Calu3 (cell line): Measurements from ENCODE around the gene SLCO2B1. TPM values are rescaled to one million over a fixed set of nuclear protein-coding genes. Genes with fewer than 3 reads are reported as not detected.

Source experiments
- BruUV-seq: library from RNA; stranded (reverse); fragments of 400-500 nt; replicated peaks from 2 replicates; lab custom pipeline; 2021; lab: Mats Ljungman, UMichigan
- CTCF ChIA-PET: fragments of 300-600 bp; sonication (Branson Sonifier 250); formaldehyde crosslinking; loops from one replicate; lab custom pipeline; 2022; ENCODE audit warnings: antibody characterized with exemption; lab: Charles Lee
- DNase-seq: peaks from one replicate; pipeline ENCODE4 v3.0.0; 2022
- H3K27ac Mint-ChIP-seq: one replicate; pipeline ENCODE4 v1.8.0; 2022; ENCODE audit warnings: mixed read lengths; ENCODE audit not compliant: unreplicated experiment
- H3K27me3 Mint-ChIP-seq: one replicate; pipeline ENCODE4 v1.8.0; 2022; ENCODE audit warnings: mixed read lengths; ENCODE audit not compliant: unreplicated experiment
- H3K36me3 Mint-ChIP-seq: one replicate; pipeline ENCODE4 v1.8.0; 2022; ENCODE audit warnings: mild to moderate bottlenecking, moderate library complexity, mixed read lengths; ENCODE audit not compliant: insufficient read depth, unreplicated experiment
- H3K4me1 Mint-ChIP-seq: one replicate; pipeline ENCODE4 v1.8.0; 2022; ENCODE audit warnings: mild to moderate bottlenecking, low read depth, mixed read lengths; ENCODE audit not compliant: unreplicated experiment
- H3K4me3 Mint-ChIP-seq: one replicate; pipeline ENCODE4 v1.8.0; 2022; ENCODE audit warnings: mild to moderate bottlenecking, low read depth, moderate library complexity, mixed read lengths; ENCODE audit not compliant: unreplicated experiment
- H3K9me3 Mint-ChIP-seq: one replicate; pipeline ENCODE4 v1.8.0; 2022; ENCODE audit warnings: low read depth, mixed read lengths; ENCODE audit not compliant: unreplicated experiment
- intact Hi-C: fragments of 100-400 bp; cut with micrococcal nuclease; formaldehyde crosslinking; loops from one replicate; pipeline ENCODE4 v1.10.0; 2022; ENCODE audit not compliant: unreplicated experiment
- total RNA-seq: library from RNA; stranded (reverse); gene quantifications from 2 replicates; pipeline ENCODE4 v1.2.3, GENCODE V29; 2022
- TF ChIP-seq, protein P1 (sequence below): fragments of 200-600 bp; IDR thresholded peaks from one replicate; pipeline ENCODE4 v1.8.0; 2022; ENCODE audit warnings: antibody characterized with exemption; ENCODE audit not compliant: unreplicated experiment

SLCO2B1 gene
- total RNA-seq, 1 experiment from 2014 or later = 0.31 TPM

DNA sequence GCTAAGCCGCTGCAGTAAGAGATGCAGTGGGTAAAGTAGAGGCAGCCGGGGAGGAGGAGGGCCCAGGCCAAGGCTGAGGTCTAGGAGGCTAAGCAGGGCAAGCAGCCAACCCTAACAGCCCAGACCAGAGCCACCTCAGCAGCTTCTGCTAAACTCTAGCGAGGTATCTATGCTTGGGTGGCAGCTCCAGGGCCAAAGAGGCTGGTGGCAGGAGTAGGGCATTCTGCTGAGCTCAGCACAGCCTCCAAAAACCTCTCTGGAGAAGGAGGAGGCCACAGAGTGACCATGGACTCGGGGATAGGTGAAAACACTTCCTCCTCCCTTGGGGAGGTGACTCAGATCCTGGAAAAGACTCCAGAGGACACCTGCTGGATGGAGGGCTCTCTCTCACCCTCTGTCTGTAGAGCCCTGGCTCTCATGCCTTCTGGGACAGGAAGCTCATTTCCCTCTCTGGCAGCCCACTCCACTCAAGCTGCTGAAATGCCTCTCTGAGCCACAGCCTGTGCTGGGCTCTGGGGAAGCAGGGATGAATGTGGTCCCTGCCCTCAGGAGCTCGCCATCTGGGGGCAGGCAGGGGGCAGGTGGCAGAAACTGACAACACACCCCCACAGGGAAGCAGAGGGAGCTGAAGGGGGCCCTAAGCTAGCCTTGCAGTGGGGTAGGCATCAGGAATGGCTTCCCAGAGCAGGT lies 73.2 kb downstream of the SLCO2B1 start:
- no peak for DNase-seq
- CTCF ChIA-PET = interaction anchor here (0.7 to 1.4 kb wide), 4 partner anchors 10 to 294 kb away, joined by 3 to 5 read pairs (median 4); no protein-coding TSS in a partner anchor
- TF ChIP-seq, protein P1, sequence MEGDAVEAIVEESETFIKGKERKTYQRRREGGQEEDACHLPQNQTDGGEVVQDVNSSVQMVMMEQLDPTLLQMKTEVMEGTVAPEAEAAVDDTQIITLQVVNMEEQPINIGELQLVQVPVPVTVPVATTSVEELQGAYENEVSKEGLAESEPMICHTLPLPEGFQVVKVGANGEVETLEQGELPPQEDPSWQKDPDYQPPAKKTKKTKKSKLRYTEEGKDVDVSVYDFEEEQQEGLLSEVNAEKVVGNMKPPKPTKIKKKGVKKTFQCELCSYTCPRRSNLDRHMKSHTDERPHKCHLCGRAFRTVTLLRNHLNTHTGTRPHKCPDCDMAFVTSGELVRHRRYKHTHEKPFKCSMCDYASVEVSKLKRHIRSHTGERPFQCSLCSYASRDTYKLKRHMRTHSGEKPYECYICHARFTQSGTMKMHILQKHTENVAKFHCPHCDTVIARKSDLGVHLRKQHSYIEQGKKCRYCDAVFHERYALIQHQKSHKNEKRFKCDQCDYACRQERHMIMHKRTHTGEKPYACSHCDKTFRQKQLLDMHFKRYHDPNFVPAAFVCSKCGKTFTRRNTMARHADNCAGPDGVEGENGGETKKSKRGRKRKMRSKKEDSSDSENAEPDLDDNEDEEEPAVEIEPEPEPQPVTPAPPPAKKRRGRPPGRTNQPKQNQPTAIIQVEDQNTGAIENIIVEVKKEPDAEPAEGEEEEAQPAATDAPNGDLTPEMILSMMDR = no peak
- no peak overlapping the region for H3K4me3 Mint-ChIP-seq
- no peaks in the 10 kb centered on the region for H3K36me3 Mint-ChIP-seq
- H3K27me3 Mint-ChIP-seq = peaks cover 55% of the 10 kb centered on the region
- BruUV-seq = no TSS peak
- intact Hi-C loops = no loop called here
- no peaks in the 10 kb centered on the region for H3K4me1 Mint-ChIP-seq
- no peaks in the 10 kb centered on the region for H3K9me3 Mint-ChIP-seq
- H3K27ac Mint-ChIP-seq = no peak overlapping the region

DNA sequence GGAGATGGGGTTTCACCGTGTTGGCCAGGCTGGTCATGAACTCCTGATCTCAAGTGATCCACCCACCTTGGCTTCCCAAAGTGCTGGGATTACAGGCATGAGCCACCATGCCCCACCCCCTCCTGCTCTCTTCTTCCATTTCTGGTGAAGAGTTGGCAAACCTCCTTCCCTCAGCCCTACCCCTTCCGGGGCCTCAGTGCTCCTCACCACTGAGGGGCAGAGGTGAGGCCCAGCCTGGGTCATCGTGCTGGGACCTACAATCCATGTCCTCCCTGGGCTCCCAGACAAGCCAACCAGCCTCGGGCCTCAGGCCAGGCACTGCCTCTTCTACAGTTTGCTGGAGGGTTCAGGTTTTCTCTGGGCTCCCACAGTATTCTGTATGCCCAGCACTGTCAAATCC lies 74.9 kb downstream of the SLCO2B1 start:
- Mint-ChIP-seq H3K4me1 (no peaks in the 10 kb centered on the region), H3K36me3 (no peaks in the 10 kb centered on the region), H3K27ac (no peak overlapping the region), H3K27me3 (peaks cover 59% of the 10 kb centered on the region), H3K4me3 (no peak overlapping the region), H3K9me3 (no peaks in the 10 kb centered on the region)
- TF ChIP-seq, protein P1 = no peak
- no peak for DNase-seq
- CTCF ChIA-PET = no interaction called here
- BruUV-seq = no TSS peak
- intact Hi-C loops = no loop called here

DNA sequence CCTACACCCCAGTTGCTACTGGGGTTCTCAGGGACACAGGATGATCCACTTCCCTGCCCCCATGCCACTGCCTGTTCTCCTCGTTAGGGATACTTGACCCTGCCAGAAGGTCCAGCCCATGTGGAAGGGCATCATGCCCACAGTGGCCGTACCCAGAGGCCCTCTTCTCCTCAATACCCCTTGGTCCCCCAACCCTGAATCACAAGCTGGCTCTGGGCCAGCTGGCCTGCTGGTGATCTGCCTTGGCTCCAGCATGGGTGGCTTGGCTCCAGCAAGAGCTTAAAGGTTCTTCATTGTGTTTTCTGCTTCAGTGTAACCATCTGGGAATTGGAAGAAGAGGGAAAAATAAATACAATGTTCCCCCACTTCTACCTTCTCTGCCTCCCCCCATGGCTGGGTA lies 78.6 kb downstream of the SLCO2B1 start:
- H3K4me1 Mint-ChIP-seq = no peaks in the 10 kb centered on the region
- peaks cover 3% of the 10 kb centered on the region for H3K9me3 Mint-ChIP-seq
- DNase-seq = no peak
- intact Hi-C loops = no loop called here
- no peak overlapping the region for H3K4me3 Mint-ChIP-seq
- no peak overlapping the region for H3K27ac Mint-ChIP-seq
- H3K36me3 Mint-ChIP-seq = no peaks in the 10 kb centered on the region
- CTCF ChIA-PET = interaction anchor here (0.9 to 1.3 kb wide), 2 partner anchors 19 to 207 kb away, joined by 3 to 4 read pairs; no protein-coding TSS in a partner anchor
- no TSS peak for BruUV-seq
- TF ChIP-seq, protein P1 = no peak
- H3K27me3 Mint-ChIP-seq = peaks cover 80% of the 10 kb centered on the region

DNA sequence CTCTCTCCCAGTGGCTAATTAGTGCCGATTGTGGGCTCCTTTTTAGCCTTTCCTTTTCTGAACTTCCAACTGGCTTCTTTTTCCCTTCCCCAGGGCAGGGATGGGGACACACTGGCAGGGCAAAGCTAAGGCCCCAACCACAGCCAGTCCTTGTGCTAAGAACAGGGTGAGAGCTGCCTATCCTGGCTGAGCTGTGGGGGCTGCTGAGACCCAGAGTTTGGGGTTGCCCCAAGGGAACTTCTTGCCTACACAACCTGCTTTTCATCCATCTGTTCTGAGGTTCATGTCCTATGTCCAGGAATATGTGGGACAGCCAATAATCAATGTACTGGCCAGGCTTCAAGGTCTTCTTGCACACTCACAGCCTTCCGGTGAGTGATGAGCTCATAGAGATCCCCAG lies 79.7 kb downstream of the SLCO2B1 start:
- H3K27ac Mint-ChIP-seq = no peak overlapping the region
- H3K4me3 Mint-ChIP-seq = no peak overlapping the region
- H3K36me3 Mint-ChIP-seq = no peaks in the 10 kb centered on the region
- H3K4me1 Mint-ChIP-seq = no peaks in the 10 kb centered on the region
- intact Hi-C loops = no loop called here
- DNase-seq = no peak
- peaks cover 3% of the 10 kb centered on the region for H3K9me3 Mint-ChIP-seq
- CTCF ChIA-PET = interaction anchor here (1.1 to 2.3 kb wide), 2 partner anchors 14 to 16 kb away, joined by 4 to 5 read pairs; no protein-coding TSS in a partner anchor
- TF ChIP-seq, protein P1 = no peak
- H3K27me3 Mint-ChIP-seq = peaks cover 73% of the 10 kb centered on the region
- no TSS peak for BruUV-seq
